AG09309 (cell line): ENCODE data around the gene MYOF.

ENCODE experiments used
- DNase-seq: peaks from one replicate; pipeline ENCODE4 v3.0.0-alpha.2; 2010; ENCODE audit warnings: low read depth
- H3K4me3 ChIP-seq: 2 replicates; pipeline ENCODE4 v1.5.1; 2011; ENCODE audit warnings: mild to moderate bottlenecking, low read depth, low read length, moderate library complexity; ENCODE audit not compliant: control insufficient read depth
- CTCF ChIP-seq: IDR thresholded peaks from 2 replicates; pipeline ENCODE4 v1.5.1; 2011; ENCODE audit warnings: mild to moderate bottlenecking, low read depth, low read length, inconsistent platforms; ENCODE audit not compliant: insufficient read depth, control insufficient read depth; ENCODE audit errors: missing control alignments

MYOF gene

GRCh38 chr10:93383562-93383981 lies 98.6 kb downstream of the MYOF start:
- peak; percentile 94 for DNase-seq
- no peak overlapping the region for H3K4me3 ChIP-seq
- no peak for TF ChIP-seq CTCF

GRCh38 chr10:93379731-93380575 lies 102.2 kb downstream of the MYOF start:
- no peak for TF ChIP-seq CTCF
- DNase-seq = no peak
- no peak overlapping the region for H3K4me3 ChIP-seq

GRCh38 chr10:93378997-93379730 lies 103.0 kb downstream of the MYOF start:
- H3K4me3 ChIP-seq = no peak overlapping the region
- TF ChIP-seq CTCF = no peak
- no peak for DNase-seq

GRCh38 chr10:93378039-93378438 lies 104.1 kb downstream of the MYOF start:
- TF ChIP-seq CTCF = no peak
- H3K4me3 ChIP-seq = no peak overlapping the region
- no peak for DNase-seq

GRCh38 chr10:93376372-93377293 lies 105.5 kb downstream of the MYOF start:
- peak; percentile 89 for TF ChIP-seq CTCF
- H3K4me3 ChIP-seq = no peak overlapping the region
- DNase-seq = peak; percentile 81

- TF ChIP-seq CTCF = no peak
- H3K4me3 ChIP-seq = no peak overlapping the region
- no peak for DNase-seq
Measured at GRCh38 chr10:93370961-93371360, 111.2 kb downstream of the MYOF start.
